ENCODE data around the gene PIP5K1C. TPM values are rescaled to one million over a fixed set of nuclear protein-coding genes. Genes with fewer than 3 reads are reported as not detected.
A peak's percentile ranks its signal among the peaks of the same experiment; 100 is the strongest.
"Not testable (repeated sequence)": the region's sequence is repeated elsewhere in the genome, so short reads cannot be mapped to it uniquely, and the experiment has no call there.

The PIP5K1C gene
- total RNA-seq, 2 donors from 2014 or later = 11.5 to 13.5 TPM

DNA sequence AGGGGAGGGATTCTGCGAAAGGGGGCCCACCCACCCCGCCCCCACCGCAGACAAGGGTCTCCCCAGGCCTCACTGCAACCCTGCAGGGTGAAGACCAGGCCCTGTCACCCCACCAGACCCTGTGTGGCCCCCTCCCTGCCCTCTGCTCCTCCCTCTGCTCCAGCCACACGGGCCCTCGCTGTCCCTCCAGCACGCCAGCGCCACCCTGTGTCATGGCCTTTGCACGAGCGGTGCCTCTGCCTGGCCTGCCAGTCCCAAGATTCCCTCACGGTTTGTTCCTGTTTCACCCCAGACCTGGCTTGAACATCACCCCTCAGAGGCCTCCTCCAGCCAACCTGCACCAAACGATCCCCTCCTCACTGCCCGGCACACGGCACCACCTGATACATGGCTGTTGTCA, 27.3 kb downstream of the PIP5K1C start:
- ATAC-seq (no peak), DNase-seq (ENCODE audit: low spot score in 2 of 2) (no peak)
- no peaks in the 10 kb centered on the region for H3K9me3 Mint-ChIP-seq
- H3K27ac Mint-ChIP-seq = peak overlapping the region; percentile 39 to 84
- no peaks in the 10 kb centered on the region for H3K36me3 Mint-ChIP-seq

DNA sequence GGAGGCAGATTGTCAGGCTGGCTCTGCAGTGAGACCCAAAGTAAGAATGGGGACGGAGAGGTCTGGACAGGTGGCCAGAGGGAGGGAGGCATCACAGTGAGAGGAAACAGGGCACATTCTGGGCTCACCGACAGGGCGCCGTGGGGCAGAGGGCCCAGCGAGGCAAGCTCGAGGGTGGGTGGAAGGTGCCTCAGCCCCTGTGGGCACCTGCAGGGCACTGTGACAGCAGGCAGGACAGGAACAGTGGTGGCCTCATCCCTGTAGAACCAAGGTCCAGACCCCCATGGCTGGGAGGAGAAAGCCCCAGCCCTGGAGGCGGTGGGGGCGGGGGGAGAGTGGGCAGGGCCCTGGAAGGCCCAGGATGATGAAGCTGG, 27.7 kb downstream of the PIP5K1C start:
- H3K36me3 Mint-ChIP-seq = no peaks in the 10 kb centered on the region
- ATAC-seq = no peak
- no peaks in the 10 kb centered on the region for H3K9me3 Mint-ChIP-seq
- no peak for DNase-seq (ENCODE audit: low spot score in 2 of 2)
- peak overlapping the region in 1 of 2 donors; percentile 82 for H3K27ac Mint-ChIP-seq

DNA sequence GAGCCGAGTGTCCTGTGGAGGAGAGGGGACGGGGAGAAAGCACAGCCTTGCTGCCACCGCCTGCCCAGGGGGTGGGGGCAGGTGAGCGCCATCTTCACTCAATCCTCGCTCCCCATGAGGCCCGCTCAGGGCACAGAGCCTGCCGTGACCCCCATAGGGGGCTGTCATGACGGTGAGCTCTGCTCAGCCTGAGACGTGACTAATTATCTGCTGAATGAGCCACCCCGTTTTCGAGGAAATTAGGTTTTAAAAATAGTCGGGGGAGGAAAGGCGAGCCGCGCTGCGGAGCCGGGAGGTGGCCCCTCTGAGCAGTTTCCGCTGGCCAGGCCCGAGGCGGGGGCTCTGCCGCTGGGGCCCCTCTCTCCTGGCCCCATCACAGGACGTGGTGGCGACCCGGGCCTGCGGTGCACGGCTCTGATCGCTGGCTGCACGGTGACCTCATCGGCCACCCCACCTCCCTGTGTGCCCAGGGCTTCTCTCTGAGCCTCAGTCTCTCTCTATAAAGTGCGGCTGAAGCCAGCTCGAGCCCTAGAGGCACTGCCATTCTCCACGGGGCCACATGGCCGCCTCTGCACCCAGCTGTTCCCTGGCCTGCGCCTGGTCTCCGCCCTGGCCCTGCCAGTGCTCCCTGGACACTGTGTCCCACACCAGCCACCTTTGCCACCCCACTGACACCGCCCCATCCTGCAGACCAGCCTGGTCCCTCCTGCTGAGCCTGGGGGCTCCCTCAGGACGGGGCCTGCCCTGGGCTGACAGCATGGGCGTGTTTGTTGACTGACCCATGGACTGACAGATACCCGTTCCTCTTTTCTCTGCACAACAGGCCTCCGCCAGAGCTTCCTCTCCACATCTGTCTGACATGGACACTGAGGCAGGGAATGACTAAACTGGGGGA, 28.3 kb downstream of the PIP5K1C start:
- Mint-ChIP-seq H3K27ac (peak overlapping the region; percentile 65 to 82), H3K36me3 (no peaks in the 10 kb centered on the region), H3K9me3 (no peaks in the 10 kb centered on the region)
- ATAC-seq (peak; percentile 62 to 69), DNase-seq (ENCODE audit: low spot score in 2 of 2) (no peak)

DNA sequence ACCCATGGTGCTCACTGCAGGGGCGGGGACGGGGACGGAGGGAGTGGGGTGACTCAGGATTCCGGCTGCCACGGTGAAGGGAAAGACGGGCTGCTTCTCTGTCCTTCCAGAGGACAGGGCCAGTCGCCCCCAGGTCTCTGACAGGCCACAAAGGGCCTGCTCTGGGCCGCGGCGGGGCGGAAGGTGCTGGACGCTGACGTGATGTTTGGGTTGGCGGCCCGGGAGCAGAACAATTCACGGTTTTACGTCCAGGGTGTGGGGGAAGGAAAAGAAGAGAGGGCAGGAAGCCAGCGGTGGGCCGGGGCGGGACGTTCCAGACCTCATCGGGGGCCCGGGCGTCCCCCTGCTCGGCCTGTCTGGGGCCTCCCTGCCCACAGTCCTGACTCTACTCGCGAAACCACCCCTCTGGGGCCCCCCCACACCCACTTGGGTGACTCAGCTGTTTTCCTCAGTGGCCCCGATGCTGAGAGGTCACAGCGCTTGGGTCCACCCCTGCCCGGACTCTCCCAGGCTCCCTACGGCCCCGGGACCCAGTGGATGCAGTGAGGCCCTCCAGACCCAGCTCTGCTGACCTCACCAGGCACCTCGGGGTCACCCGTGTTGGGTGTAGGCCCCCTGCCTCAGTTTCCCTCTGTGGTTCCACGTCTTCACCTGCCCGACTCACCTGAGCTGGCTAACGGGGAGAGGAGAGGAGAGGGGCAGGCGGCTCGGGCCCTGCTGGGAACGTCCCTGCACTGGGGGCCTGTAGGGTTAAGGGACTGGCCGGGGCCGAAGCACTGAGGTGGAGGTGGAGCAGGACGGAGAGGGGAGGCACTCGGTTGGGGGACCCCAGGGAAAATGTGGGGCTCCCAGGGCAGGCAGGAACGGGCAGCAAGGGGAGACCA, 29.2 kb downstream of the PIP5K1C start:
- peak; percentile 48 to 74 for ATAC-seq
- DNase-seq (ENCODE audit: low spot score in 2 of 2) = peak in 1 of 2 donors; percentile 77
- Mint-ChIP-seq H3K36me3 (no peaks in the 10 kb centered on the region), H3K27ac (peak overlapping the region; percentile 73 to 82), H3K9me3 (no peaks in the 10 kb centered on the region)

DNA sequence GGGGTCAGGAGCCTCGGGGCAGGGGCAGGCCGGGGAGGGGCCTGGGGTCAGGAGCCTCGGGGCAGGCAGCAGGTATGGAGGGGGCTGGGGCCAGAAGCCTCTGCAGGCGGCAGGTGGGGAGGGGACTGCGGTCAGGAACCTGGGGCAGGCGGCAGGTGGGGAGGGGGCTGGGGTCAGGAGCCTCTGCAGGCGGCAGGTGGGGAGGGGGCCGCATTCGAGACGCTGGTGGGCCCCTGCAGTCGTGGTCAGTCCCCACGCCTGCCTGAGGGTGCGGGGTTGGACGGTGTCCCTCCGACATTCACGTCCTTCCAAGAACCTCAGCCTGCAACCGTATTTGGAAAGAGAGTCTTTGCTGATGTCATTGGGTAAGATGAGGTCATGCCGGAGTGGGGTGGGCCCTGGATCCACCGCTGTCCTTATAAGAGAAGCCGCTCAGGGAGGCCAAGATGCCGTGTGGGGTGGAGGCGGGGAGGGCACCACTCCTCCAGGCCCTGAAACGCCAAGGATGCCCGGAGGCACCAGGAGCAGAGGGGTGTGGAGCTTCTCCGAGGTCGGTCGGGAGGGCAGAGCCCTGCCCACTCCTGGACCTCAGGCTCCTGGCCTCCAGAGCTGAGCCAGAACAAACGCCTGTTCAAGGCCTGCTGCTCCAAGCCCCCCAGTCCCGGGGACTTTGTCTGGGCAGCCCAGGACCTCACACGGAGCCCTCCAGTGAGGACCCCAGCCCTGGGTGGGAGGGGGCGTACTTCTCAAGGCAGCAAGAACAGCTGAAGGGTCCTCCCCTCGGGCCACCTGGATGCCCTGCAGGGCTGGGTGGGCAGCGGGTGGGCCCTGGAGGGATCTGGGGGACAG, 30.1 kb downstream of the PIP5K1C start:
- Mint-ChIP-seq H3K27ac (peak overlapping the region; percentile 73 to 82), H3K36me3 (no peaks in the 10 kb centered on the region), H3K9me3 (no peaks in the 10 kb centered on the region)
- no peak for DNase-seq (ENCODE audit: low spot score in 2 of 2)
- ATAC-seq = no peak

DNA sequence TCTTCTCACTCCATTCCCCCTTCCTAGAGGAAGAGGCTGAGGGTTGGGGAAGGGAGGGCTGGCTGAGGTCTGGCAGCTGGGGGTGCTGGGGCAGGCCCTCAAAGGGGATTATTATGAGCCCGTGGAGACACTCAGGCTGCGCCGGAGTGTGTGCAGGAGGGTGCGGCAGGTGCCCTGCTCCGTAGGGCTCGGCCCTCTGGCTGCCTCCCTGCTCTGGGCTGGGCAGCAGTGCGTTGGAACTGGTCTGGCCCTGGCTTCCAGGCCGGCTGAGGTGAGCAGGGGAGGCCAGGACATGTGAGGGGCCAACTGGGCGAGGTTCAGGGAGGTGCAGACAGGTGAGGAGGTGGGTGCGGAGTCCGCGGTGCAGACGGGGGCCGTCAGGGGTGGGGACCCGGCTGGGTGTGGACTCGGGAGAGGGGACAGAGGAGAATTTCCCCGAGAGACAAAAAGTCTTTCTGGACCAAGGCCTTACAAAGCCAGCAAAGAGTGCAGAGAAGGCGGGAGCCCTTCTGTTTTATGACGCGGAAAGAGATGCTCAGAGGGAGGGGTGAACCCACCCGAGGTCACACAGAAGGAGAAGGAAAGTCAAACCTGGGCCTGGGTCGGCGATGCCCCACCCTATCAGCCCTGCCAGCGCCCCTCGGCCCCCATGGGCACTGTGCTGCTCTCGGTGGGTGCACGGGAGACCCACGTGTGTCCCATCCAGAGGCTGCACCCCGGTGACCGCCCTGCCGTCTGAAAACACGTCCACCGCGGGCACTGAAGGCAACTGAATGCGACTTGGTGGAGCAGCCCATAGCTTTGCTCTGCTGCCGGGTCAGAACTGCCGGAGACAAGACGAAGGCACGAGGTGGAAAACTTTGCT, 31.0 kb downstream of the PIP5K1C start:
- H3K27ac Mint-ChIP-seq = no peak overlapping the region
- ATAC-seq = no peak

DNA sequence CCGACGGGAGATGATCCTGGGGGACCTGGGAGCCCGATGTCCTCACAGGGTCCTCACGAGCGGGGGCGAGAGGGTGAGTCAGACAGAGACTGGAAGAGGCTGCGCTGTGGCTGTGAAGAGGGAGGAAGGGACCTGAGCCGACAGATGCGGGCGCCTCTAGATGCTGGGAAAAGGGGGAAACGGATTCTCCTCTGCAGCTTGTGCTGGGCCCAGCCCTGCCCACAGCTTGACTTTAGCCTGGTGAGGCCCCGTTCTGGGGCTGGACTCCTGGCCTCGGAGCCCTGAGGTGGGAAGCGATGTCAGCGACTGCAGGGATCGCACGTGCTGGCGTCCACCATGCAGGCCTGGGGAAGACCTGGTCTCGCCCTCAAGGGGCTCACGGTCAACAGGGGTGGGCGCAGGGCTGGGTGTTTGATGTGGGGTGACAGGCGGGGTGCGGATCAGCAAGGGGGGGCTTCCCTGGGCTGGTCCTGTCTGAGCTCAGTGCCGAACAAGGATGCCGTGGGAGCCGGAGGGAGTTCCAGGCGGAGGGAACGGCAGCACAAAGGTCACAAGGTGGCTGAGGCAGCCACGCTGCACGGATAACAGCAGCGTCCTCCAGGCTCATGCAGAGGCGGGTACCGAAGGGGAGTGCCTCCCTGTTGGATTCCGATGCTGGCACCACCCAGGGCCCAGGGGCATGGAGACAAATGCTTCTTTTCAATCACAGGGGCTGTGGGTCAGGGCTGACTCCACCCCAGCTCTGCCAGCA, 31.8 kb downstream of the PIP5K1C start:
- Mint-ChIP-seq H3K36me3 (no peaks in the 10 kb centered on the region), H3K9me3 (no peaks in the 10 kb centered on the region), H3K27ac (no peak overlapping the region)
- no peak for DNase-seq (ENCODE audit: low spot score in 2 of 2)
- ATAC-seq = no peak

More for the DNA sequence above, 31.0 kb downstream of the PIP5K1C start:
- Mint-ChIP-seq H3K36me3 (no peaks in the 10 kb centered on the region), H3K9me3 (no peaks in the 10 kb centered on the region)
- no peak for DNase-seq (ENCODE audit: low spot score in 2 of 2)

DNA sequence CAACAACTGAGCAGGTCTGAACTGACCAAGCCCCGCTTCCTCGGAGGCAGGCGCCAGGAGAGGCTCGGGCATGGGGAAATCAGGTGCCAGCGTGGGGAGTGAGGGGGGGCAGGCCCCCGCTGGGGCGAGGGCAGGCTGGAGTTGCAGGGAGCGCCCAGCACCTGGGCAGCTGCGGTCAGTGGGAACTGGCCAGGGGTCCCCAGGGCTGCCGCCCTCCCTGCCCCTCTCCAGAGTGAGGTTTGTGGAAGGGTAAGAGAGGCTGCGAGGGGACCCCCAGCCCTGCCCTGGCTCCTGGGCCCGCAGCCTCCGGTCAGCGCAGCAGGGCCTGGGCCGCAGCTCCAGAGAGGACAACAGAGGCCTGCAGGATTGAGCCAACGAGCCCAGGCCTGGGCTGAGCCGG, 32.5 kb downstream of the PIP5K1C start:
- no peak for ATAC-seq
- no peak for DNase-seq (ENCODE audit: low spot score in 2 of 2)
- no peak overlapping the region for H3K27ac Mint-ChIP-seq
- H3K36me3 Mint-ChIP-seq = no peaks in the 10 kb centered on the region
- no peaks in the 10 kb centered on the region for H3K9me3 Mint-ChIP-seq

DNA sequence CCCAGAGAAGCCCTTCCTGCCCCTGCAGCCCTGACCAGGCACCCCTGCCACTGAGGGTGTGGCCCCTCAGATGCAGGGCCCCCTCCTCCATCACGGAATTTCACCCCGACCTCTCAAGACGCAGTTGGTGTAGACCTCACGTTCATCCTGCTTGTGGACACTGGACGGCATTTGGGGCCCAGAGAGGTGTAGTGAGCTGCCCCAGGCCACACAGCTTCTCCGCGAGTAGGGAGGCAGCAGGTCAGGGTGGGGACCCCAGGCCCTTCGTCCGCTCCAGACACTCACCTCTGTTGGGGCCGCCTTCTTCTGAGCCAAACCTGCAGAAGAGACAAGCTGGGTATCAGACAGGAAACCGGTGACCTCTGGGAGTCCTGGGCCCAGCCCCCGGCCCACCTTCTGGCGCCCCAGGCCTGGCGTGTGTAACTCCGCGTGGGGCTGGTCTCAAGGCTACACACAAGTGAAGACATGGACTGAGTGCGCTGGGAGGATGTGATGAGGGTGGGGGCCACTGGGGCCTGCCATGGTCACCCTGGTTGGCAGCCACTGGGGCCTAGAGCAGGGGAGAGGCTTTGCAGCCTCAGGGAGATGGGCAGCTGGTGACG, 33.1 kb downstream of the PIP5K1C start:
- Mint-ChIP-seq H3K9me3 (no peaks in the 10 kb centered on the region), H3K27ac (no peak overlapping the region), H3K36me3 (no peaks in the 10 kb centered on the region)
- no peak for ATAC-seq
- no peak for DNase-seq (ENCODE audit: low spot score in 2 of 2)

DNA sequence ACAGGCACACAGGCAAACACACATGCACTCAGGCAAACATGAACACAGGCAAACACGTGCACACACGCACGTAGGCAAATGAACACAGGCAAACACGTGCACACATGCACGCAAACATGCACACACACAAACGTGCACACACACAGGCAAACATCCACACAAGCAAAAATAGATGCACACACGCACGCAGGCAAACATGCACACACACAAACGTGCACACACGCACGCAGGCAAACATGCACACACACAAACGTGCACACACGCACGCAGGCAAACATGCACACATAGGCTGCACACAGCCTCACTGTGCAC, 33.8 kb downstream of the PIP5K1C start:
- H3K36me3 Mint-ChIP-seq; H3K9me3 Mint-ChIP-seq; DNase-seq (ENCODE audit: low spot score in 2 of 2); ATAC-seq; H3K27ac Mint-ChIP-seq: not testable (repeated sequence)

DNA sequence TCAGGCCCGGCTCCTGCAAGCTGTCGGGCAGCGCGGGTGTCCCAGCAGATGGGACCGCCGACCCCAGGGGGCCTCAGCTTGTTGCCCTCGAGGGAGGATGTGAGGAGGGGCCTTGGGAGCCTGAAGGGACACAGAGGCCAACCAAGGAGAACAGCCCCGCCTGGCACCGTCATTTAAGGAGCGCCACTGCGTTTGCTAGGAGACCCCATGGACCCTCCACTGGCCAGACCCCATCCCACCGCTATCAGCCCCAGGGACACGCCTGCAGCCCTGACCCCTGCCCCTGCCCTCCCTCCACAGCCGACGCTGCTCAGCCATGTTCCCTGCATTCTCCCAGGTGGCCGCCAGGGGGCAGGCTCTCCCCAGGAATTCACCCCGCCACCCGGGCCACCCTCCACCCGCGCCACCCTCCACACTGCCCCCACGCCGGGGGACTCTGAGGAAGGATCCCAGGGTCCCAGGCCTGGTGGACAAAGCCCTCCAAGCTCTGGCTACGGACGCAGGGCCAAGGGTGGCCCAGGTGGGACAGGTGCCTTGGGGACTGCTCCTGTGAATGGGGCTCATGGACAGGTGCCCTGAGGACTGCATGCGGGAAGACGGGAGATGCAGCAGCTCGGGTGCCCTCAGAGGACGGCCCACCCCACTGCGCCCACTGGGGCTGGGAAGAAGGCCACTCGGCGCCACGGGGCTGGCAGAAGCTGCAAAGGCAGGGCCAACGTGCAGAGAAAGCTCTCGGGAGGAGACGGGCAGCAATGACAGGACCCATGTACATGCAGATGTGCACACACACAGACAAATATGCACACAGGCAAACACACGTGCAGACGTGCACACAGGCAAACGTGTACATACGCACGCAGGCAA, 34.4 kb downstream of the PIP5K1C start:
- H3K36me3 Mint-ChIP-seq = peaks cover 0 to 6% of the 10 kb centered on the region in 2 donors
- H3K27ac Mint-ChIP-seq = no peak overlapping the region
- DNase-seq (ENCODE audit: low spot score in 2 of 2) = peak; percentile 79 to 86
- H3K9me3 Mint-ChIP-seq = no peaks in the 10 kb centered on the region
- ATAC-seq = peak; percentile 83 to 86

DNA sequence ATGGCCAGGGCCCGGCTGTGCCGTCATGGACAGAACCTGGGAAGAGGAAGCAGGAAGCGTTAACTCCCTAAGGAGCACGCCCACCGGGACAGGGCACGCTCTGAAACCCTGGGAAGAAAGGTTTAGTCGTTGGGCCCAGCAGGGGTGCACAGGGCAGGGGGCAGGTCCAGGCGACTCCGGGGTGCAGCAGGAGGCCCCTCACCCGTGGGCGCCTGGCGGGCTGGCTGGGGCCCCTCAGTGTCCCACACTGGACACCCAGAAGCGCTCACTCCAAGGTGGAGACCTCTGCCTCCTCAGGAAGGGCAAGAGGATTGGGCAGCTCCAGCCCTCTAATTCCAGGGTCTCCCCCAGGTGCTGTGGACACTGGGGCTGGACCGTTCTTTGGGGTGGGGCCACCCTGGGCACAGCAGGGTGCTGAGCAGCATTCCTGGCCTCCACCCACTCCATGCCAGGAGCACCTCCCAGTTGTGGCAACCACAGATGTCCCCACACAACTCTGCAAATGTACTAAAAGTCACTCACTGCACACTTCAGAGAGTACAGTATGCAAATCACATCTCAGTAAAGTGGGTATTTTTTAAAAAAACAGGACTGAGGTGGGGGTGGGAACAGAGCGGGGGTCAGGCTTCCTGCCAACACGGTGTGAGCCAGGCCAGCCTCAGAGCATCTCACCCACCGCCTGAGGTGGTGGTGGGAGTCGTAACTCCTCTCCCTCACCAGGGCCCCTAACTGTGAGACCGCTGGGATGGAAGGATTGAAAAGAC, 35.2 kb downstream of the PIP5K1C start:
- Mint-ChIP-seq H3K27ac (no peak overlapping the region), H3K9me3 (no peaks in the 10 kb centered on the region), H3K36me3 (peaks cover 0 to 6% of the 10 kb centered on the region in 2 donors)
- no peak for ATAC-seq
- DNase-seq (ENCODE audit: low spot score in 2 of 2) = no peak

DNA sequence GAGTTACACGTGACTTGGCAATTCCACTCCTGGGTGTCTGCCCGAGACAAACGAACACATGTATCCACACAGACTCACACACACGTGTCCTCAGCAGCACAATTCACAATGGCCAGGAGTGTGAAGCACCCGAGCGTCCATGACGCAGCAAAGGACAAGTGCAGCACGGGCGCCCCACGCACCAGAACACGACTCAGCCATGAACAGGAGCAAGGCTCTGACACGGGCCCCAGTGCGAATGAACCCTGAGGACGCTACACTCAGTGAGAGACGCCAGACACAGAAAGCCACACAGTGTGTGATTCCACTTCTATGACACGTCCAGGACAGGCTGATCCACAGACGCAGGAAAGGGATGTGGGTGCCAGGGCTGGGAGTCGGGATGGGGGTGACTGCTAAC, 36.4 kb downstream of the PIP5K1C start:
- DNase-seq (ENCODE audit: low spot score in 2 of 2) (no peak), ATAC-seq (no peak)
- H3K27ac Mint-ChIP-seq = no peak overlapping the region
- H3K36me3 Mint-ChIP-seq = peaks cover 0 to 6% of the 10 kb centered on the region in 2 donors
- no peaks in the 10 kb centered on the region for H3K9me3 Mint-ChIP-seq
